HCT116 (cell line): ENCODE results near the gene DCAF11.

Source experiments
- CTCF ChIP-seq, 3 experiments: fragments of 200-600 bp in 1 of 3; sonication (generic) in 1 of 3; IDR thresholded peaks in 2 of 3; conservative IDR thresholded peaks in 1 of 3; 2 replicates each; pipeline ENCODE4 v1.5.1; 2012 to 2017; ENCODE audit warnings: low read depth in 2 of 3, low read length in 2 of 3, antibody characterized with exemption in 1 of 3, borderline replicate concordance in 1 of 3, control low read depth in 1 of 3, mild to moderate bottlenecking in 1 of 3, mixed read lengths in 1 of 3, mixed run types in 1 of 3, moderate library complexity in 1 of 3; ENCODE audit not compliant: insufficient read depth in 1 of 3
- EGR1 ChIP-seq: IDR thresholded peaks from 2 replicates; pipeline ENCODE4 v1.6.1; 2012; ENCODE audit warnings: low read depth
- EZH2 ChIP-seq: fragments of 200-600 bp; sonication (generic); IDR thresholded peaks from 2 replicates; pipeline ENCODE4 v1.6.1; 2017; ENCODE audit warnings: antibody characterized with exemption, mixed run types
- EZH2phosphoT487 ChIP-seq: fragments of 200-600 bp; IDR thresholded peaks from 2 replicates; pipeline ENCODE4 v1.6.1; 2018; ENCODE audit warnings: antibody characterized with exemption, borderline replicate concordance
- JUND ChIP-seq: IDR thresholded peaks from 2 replicates; pipeline ENCODE4 v1.6.1; 2012
- MAX ChIP-seq: IDR thresholded peaks from 2 replicates; pipeline ENCODE4 v1.6.1; 2012
- POLR2A ChIP-seq: IDR thresholded peaks from 2 replicates; pipeline ENCODE4 v1.7.0; 2011; ENCODE audit warnings: borderline replicate concordance; ENCODE audit not compliant: insufficient read depth, insufficient read length; ENCODE audit errors: extremely low read depth
- POLR2AphosphoS5 ChIP-seq: IDR thresholded peaks from 2 replicates; pipeline ENCODE4 v1.6.1; 2011; ENCODE audit warnings: mild to moderate bottlenecking, low read depth, low read length, moderate library complexity
- SIN3A ChIP-seq: IDR thresholded peaks from 2 replicates; pipeline ENCODE4 v1.6.1; 2012; ENCODE audit warnings: low read depth
- ZBTB33 ChIP-seq: IDR thresholded peaks from 2 replicates; pipeline ENCODE4 v1.6.1; 2011; ENCODE audit warnings: mild to moderate bottlenecking, low read length, moderate library complexity; ENCODE audit not compliant: insufficient replicate concordance; ENCODE audit errors: extremely low read depth
- ZFX ChIP-seq: fragments of 450-650 bp; IDR thresholded peaks from 2 replicates; pipeline ENCODE4 v1.6.1; 2017
- ZNF274 ChIP-seq: fragments of 200-500 bp; sonication (Bioruptor generic); IDR thresholded peaks from 2 replicates; pipeline ENCODE4 v1.6.1; 2014; ENCODE audit warnings: mild to moderate bottlenecking, low read depth, low read length, inconsistent platforms

GRCh38 chr14:24078146-24078545, 36.4 kb upstream of the DCAF11 start:
- no peak for TF ChIP-seq SIN3A
- TF ChIP-seq CTCF (IDR thresholded peaks at IDR 0.05 in 2 of 3, conservative IDR thresholded peaks at IDR 0.05 in 1 of 3; ENCODE audit: borderline replicate concordance in 1 of 3, insufficient read depth in 1 of 3, low read depth in 2 of 3, low read length in 2 of 3), result no peak
- TF ChIP-seq MAX, result no peak
- TF ChIP-seq ZFX, result no peak
- no peak for TF ChIP-seq POLR2A
- no peak for TF ChIP-seq EGR1
- TF ChIP-seq POLR2AphosphoS5, result no peak
- TF ChIP-seq JUND, result no peak
- no peak for TF ChIP-seq ZNF274
- TF ChIP-seq ZBTB33, result no peak
- no peak for TF ChIP-seq EZH2phosphoT487
- no peak for TF ChIP-seq EZH2
